HG02571 (cell line): ENCODE measurements around the gene CRACDL.

Source experiments
- ATAC-seq: cut with Tn5 transposase; IDR thresholded peaks from one replicate; pipeline ENCODE4 v1.9.1; 2021; ENCODE audit warnings: mild to moderate bottlenecking, moderate library complexity; ENCODE audit not compliant: unreplicated experiment

CRACDL gene

GRCh38 chr2:98927027-98927426 lies 9.0 kb downstream of the CRACDL start:
- no peak for ATAC-seq

GRCh38 chr2:98926601-98927000 lies 9.4 kb downstream of the CRACDL start:
- ATAC-seq: no peak

- no peak for ATAC-seq
These were observed 11.1 kb downstream of the CRACDL start for GRCh38 chr2:98924910-98925309.

- ATAC-seq: no peak
These were observed 11.8 kb downstream of the CRACDL start for GRCh38 chr2:98924038-98924830.

GRCh38 chr2:98923244-98923940 lies 12.6 kb downstream of the CRACDL start:
- ATAC-seq: no peak

- no peak for ATAC-seq
These were observed 15.0 kb downstream of the CRACDL start for GRCh38 chr2:98921062-98921461.

- ATAC-seq: no peak
These were observed 19.0 kb downstream of the CRACDL start for GRCh38 chr2:98917031-98917471.

GRCh38 chr2:98915751-98916358 lies 20.2 kb downstream of the CRACDL start:
- ATAC-seq: no peak

GRCh38 chr2:98914713-98915580 lies 21.1 kb downstream of the CRACDL start:
- no peak for ATAC-seq

GRCh38 chr2:98913916-98914712 lies 21.9 kb downstream of the CRACDL start:
- ATAC-seq: no peak

- no peak for ATAC-seq
These were observed 22.8 kb downstream of the CRACDL start for GRCh38 chr2:98912957-98913915.

GRCh38 chr2:98912221-98912851 lies 23.7 kb downstream of the CRACDL start:
- ATAC-seq: no peak

- no peak for ATAC-seq
These were observed 24.5 kb downstream of the CRACDL start for GRCh38 chr2:98911376-98912154.

- ATAC-seq: no peak
These were observed 25.0 kb downstream of the CRACDL start for GRCh38 chr2:98911126-98911375.

- ATAC-seq: no peak
These were observed 25.5 kb downstream of the CRACDL start for GRCh38 chr2:98910349-98911125.

- no peak for ATAC-seq
These were observed 26.5 kb downstream of the CRACDL start for GRCh38 chr2:98909317-98910211.
